ENCODE data around the gene SPOCK1.
A peak's percentile ranks its signal among the peaks of the same experiment; 100 is the strongest.

Gene SPOCK1

GRCh38 chr5:137221943-137222342 is 277.2 kb downstream of the SPOCK1 start:
- DNase-seq (ENCODE audit: low read depth): no peak

- peak; percentile 79 for DNase-seq (ENCODE audit: low read depth)
Observed at GRCh38 chr5:137220523-137220927, 278.6 kb downstream of the SPOCK1 start.

- no peak for DNase-seq (ENCODE audit: low read depth)
Observed at GRCh38 chr5:137218896-137219295, 280.2 kb downstream of the SPOCK1 start.

- peak; percentile 19 for DNase-seq (ENCODE audit: low read depth)
Observed at GRCh38 chr5:137218471-137218870, 280.7 kb downstream of the SPOCK1 start.

- DNase-seq (ENCODE audit: low read depth): no peak
Observed at GRCh38 chr5:137217599-137218200, 281.4 kb downstream of the SPOCK1 start.

GRCh38 chr5:137216976-137217598 is 282.0 kb downstream of the SPOCK1 start:
- DNase-seq (ENCODE audit: low read depth): no peak

GRCh38 chr5:137215780-137216179 is 283.3 kb downstream of the SPOCK1 start:
- no peak for DNase-seq (ENCODE audit: low read depth)

- DNase-seq (ENCODE audit: low read depth): no peak
Observed at GRCh38 chr5:137215261-137215660, 283.9 kb downstream of the SPOCK1 start.

- DNase-seq (ENCODE audit: low read depth): no peak
Observed at GRCh38 chr5:137214446-137215189, 284.5 kb downstream of the SPOCK1 start.

- no peak for DNase-seq (ENCODE audit: low read depth)
Observed at GRCh38 chr5:137212471-137212870, 286.7 kb downstream of the SPOCK1 start.

GRCh38 chr5:137209232-137209809 is 289.8 kb downstream of the SPOCK1 start:
- no peak for DNase-seq (ENCODE audit: low read depth)

GRCh38 chr5:137207023-137207760 is 291.9 kb downstream of the SPOCK1 start:
- no peak for DNase-seq (ENCODE audit: low read depth)

- no peak for DNase-seq (ENCODE audit: low read depth)
Observed at GRCh38 chr5:137206030-137206715, 293.0 kb downstream of the SPOCK1 start.

GRCh38 chr5:137205231-137206027 is 293.7 kb downstream of the SPOCK1 start:
- DNase-seq (ENCODE audit: low read depth): no peak

- no peak for DNase-seq (ENCODE audit: low read depth)
Observed at GRCh38 chr5:137203011-137203632, 296.0 kb downstream of the SPOCK1 start.

- no peak for DNase-seq (ENCODE audit: low read depth)
Observed at GRCh38 chr5:137201876-137202275, 297.2 kb downstream of the SPOCK1 start.

- DNase-seq (ENCODE audit: low read depth): no peak
Observed at GRCh38 chr5:137200906-137201700, 298.0 kb downstream of the SPOCK1 start.

GRCh38 chr5:137199966-137200365 is 299.2 kb downstream of the SPOCK1 start:
- DNase-seq (ENCODE audit: low read depth): no peak

GRCh38 chr5:137199201-137199600 is 299.9 kb downstream of the SPOCK1 start:
- DNase-seq (ENCODE audit: low read depth): no peak
